Right atrium auricular region (tissue), 2 donors: ENCODE measurements around the gene DOCK4. TPM values are rescaled to one million over a fixed set of nuclear protein-coding genes. Genes with fewer than 3 reads are reported as not detected.

Source experiments
- DNase-seq: peaks from one replicate; pipeline ENCODE4 v3.0.0-alpha.2; 2019; ENCODE audit warnings: low spot score
- H3K27ac ChIP-seq, 2 donors: fragments of 200-600 bp; sonication (generic); 1 replicate in 1 of 2; 2 replicates in 1 of 2; pipeline ENCODE4 v1.5.1; 2016 to 2019
- H3K27me3 ChIP-seq, 2 donors: fragments of 200-600 bp; sonication (generic); one replicate each; pipeline versions ENCODE4 v1.5.1 to v1.6.0; 2017 to 2019
- H3K36me3 ChIP-seq: fragments of 200-600 bp; sonication (generic); one replicate; pipeline ENCODE4 v1.5.1; 2016
- H3K4me1 ChIP-seq, 2 donors: fragments of 200-600 bp; sonication (generic); one replicate each; pipeline versions ENCODE4 v1.5.1 to v1.6.0; 2017 to 2019
- H3K4me3 ChIP-seq, 2 donors: fragments of 200-600 bp; sonication (generic); 1 replicate in 1 of 2; 2 replicates in 1 of 2; pipeline ENCODE4 v1.5.1; 2017 to 2019; ENCODE audit warnings: mild to moderate bottlenecking in 1 of 2, moderate library complexity in 1 of 2
- H3K9me3 ChIP-seq, 2 donors: fragments of 200-600 bp; sonication (generic); one replicate each; pipeline ENCODE4 v1.5.1; 2019
- total RNA-seq, 2 donors: library from RNA; depleted of rRNA; stranded (reverse); fragments of >200 nt; gene quantifications; one replicate each; pipeline ENCODE4 v1.1.0, GENCODE V29; 2016
- TF ChIP-seq, protein P1 (sequence below), 2 donors: fragments of 200-600 bp; sonication (generic); IDR thresholded peaks; one replicate each; pipeline ENCODE4 v1.5.1; 2019; ENCODE audit warnings: antibody characterized with exemption in 2 of 2

The DOCK4 gene
- total RNA-seq, 2 donors from 2014 or later = 12.3 to 17.8 TPM

DNA sequence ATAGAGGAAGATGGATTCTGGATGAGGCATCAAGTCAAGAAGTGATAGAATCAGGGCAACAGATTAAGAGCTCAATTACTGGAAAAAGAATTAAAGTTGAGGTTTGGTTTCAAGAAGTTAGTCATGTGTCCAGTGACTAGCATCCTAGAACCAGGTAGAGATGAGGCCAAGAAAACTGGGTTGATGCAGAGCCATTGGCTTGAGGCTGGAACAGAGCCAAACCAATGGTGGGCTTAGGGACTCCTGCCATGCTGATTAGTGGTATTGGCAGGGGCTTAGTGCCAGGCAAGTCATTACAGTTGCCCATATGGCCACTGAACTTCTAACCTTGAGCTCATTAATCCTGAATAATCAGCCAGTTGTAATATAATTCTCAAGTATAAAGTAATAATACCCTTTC is 18.8 kb upstream of the DOCK4 start:
- no peaks in the 10 kb centered on the region for H3K9me3 ChIP-seq
- H3K27ac ChIP-seq = no peak overlapping the region
- no peak overlapping the region for H3K4me3 ChIP-seq
- no peaks in the 10 kb centered on the region for H3K27me3 ChIP-seq
- TF ChIP-seq, protein P1, sequence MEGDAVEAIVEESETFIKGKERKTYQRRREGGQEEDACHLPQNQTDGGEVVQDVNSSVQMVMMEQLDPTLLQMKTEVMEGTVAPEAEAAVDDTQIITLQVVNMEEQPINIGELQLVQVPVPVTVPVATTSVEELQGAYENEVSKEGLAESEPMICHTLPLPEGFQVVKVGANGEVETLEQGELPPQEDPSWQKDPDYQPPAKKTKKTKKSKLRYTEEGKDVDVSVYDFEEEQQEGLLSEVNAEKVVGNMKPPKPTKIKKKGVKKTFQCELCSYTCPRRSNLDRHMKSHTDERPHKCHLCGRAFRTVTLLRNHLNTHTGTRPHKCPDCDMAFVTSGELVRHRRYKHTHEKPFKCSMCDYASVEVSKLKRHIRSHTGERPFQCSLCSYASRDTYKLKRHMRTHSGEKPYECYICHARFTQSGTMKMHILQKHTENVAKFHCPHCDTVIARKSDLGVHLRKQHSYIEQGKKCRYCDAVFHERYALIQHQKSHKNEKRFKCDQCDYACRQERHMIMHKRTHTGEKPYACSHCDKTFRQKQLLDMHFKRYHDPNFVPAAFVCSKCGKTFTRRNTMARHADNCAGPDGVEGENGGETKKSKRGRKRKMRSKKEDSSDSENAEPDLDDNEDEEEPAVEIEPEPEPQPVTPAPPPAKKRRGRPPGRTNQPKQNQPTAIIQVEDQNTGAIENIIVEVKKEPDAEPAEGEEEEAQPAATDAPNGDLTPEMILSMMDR (IDR thresholded peaks at IDR 0.05) = no peak
- DNase-seq = no peak
- peaks cover 0 to 13% of the 10 kb centered on the region in 2 donors for H3K4me1 ChIP-seq
- no peaks in the 10 kb centered on the region for H3K36me3 ChIP-seq

DNA sequence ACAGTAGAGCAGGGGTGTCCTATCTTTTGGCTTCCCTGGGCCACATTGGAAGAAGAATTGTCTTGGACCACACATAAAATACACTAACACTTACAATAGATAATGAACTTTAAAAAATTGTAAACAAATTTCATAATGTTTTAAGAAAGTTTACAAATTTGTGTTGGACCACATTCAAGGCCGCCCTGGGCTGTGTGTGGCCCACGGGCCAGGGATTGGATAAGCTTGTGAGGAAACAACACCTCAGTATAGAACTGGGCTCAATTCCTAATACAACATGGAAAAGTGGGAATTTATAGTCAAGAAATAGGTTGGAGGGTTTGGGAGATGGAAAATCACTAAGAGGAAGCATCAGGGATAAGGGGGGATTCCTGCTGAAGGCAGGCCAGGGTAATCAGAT is 18.0 kb upstream of the DOCK4 start:
- H3K4me3 ChIP-seq = no peak overlapping the region
- no peaks in the 10 kb centered on the region for H3K36me3 ChIP-seq
- DNase-seq = no peak
- no peaks in the 10 kb centered on the region for H3K27me3 ChIP-seq
- TF ChIP-seq, protein P1 (IDR thresholded peaks at IDR 0.05) = no peak
- no peaks in the 10 kb centered on the region for H3K9me3 ChIP-seq
- H3K4me1 ChIP-seq = peaks cover 0 to 13% of the 10 kb centered on the region in 2 donors
- no peak overlapping the region for H3K27ac ChIP-seq

DNA sequence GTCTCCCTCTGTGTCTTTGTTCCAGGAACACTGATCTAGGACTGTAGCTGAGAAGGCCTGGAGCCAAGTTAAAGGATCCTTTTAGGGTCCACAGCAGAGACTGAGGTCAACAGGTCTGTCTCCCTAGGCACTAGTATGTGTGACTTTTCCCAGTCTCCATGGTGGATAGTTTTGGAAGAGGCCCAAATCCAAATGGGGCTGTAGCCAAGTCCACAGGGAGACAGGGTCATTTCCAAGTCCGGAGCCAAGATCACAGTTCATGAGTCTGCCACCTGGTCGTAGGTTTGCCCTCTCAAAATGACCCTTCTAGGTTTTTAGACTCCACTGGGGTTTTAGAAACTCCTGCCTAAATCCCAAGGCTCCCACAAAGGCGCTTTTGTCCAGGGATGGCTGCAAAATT is 17.1 kb upstream of the DOCK4 start:
- Histone ChIP-seq H3K4me1 (peaks cover 0 to 13% of the 10 kb centered on the region in 2 donors), H3K36me3 (no peaks in the 10 kb centered on the region), H3K27ac (no peak overlapping the region), H3K27me3 (no peaks in the 10 kb centered on the region), H3K9me3 (no peaks in the 10 kb centered on the region), H3K4me3 (no peak overlapping the region)
- TF ChIP-seq, protein P1 (IDR thresholded peaks at IDR 0.05) = no peak
- DNase-seq = no peak

DNA sequence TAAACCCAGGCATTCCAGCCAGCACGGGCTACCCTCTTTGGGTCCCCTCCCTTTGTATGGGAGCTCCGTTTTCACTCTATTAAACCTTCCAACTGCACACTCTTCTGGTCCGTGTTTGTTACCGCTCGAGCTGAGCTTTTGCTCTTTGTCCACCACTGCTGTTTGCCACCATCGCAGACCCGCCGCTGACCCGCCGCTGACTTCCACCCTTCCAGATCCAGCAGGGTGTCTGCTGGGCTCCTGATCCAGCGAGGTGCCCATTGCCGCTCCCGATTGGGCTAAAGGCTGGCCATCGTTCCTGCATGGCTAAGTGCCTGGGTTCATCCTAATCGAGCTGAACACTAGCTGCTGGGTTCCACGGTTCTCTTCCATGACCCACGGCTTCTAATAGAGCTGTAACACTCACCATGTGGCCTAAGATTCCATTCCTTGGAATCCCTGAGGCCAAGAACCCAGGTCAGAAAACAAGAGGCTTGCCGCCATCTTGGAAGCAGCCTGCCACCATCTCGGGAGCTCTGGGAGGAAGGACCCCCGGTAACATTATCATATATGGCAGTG is 14.8 kb upstream of the DOCK4 start:
- no peak for DNase-seq
- H3K4me1 ChIP-seq = peaks cover 0 to 13% of the 10 kb centered on the region in 2 donors
- H3K4me3 ChIP-seq = no peak overlapping the region
- H3K36me3 ChIP-seq = no peaks in the 10 kb centered on the region
- no peak overlapping the region for H3K27ac ChIP-seq
- TF ChIP-seq, protein P1 (IDR thresholded peaks at IDR 0.05) = no peak
- H3K9me3 ChIP-seq = no peaks in the 10 kb centered on the region
- H3K27me3 ChIP-seq = no peaks in the 10 kb centered on the region

DNA sequence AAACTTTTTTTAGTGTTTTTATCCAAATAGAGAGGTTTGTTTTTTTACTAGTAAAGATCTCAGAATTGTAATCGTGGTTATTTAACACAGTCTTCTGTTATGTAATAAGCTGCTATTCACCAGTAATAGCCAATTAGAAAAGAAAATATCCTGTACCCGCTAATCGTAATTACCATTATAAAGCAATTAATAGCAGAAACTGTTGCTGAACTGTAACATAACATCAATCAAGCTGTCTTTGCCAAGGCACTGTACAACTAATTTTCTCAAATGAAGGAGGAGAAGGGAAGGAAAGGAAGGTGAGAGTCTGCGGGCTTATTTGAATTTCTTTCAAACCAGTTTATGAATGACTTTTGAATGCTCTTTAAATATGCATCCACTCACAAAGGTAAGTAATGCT is 9.6 kb upstream of the DOCK4 start:
- TF ChIP-seq, protein P1 (IDR thresholded peaks at IDR 0.05) = no peak
- no peaks in the 10 kb centered on the region for H3K36me3 ChIP-seq
- DNase-seq = no peak
- H3K9me3 ChIP-seq = no peaks in the 10 kb centered on the region
- H3K4me3 ChIP-seq = no peak overlapping the region
- H3K27me3 ChIP-seq = no peaks in the 10 kb centered on the region
- no peak overlapping the region for H3K27ac ChIP-seq
- H3K4me1 ChIP-seq = peaks cover 0 to 31% of the 10 kb centered on the region in 2 donors

DNA sequence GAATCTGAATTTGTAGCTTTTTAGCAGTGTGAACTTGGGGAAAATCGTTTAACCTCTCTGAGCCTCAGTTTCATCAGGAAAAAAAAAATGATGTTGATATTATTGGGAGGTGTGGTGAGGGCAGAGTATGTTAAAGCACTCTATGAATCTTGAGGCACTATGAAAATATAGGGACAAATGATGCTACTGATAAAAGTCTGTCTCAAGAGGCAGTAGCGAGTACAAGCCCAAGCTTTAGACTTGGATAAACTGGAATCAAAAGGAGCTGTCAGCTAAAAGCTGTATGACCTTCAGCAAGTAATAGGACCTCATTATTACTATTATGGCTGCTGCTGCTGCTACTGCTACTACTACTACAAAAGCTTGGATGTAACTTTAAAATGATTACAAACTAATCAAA is 8.7 kb upstream of the DOCK4 start:
- Histone ChIP-seq H3K4me3 (no peak overlapping the region), H3K27ac (no peak overlapping the region), H3K9me3 (no peaks in the 10 kb centered on the region), H3K4me1 (peaks cover 0 to 31% of the 10 kb centered on the region in 2 donors), H3K36me3 (no peaks in the 10 kb centered on the region), H3K27me3 (no peaks in the 10 kb centered on the region)
- TF ChIP-seq, protein P1 (IDR thresholded peaks at IDR 0.05) = no peak
- DNase-seq = no peak
